Neural cell (in vitro differentiated cells): ENCODE data around the gene CFAP97D1.

Source experiments
- EP300 ChIP-seq: fragments of 450-650 bp; conservative IDR thresholded peaks from 2 replicates; pipeline ENCODE4 v1.6.1; 2014; ENCODE audit warnings: antibody characterized with exemption, mild to moderate bottlenecking, moderate library complexity; ENCODE audit not compliant: poor library complexity, severe bottlenecking
- POLR2AphosphoS5 ChIP-seq: IDR thresholded peaks from 2 replicates; pipeline ENCODE4 v1.6.1; 2012
- REST ChIP-seq: IDR thresholded peaks from 2 replicates; pipeline ENCODE4 v1.6.1; 2012; ENCODE audit warnings: borderline replicate concordance
- TAF1 ChIP-seq: IDR thresholded peaks from 2 replicates; pipeline ENCODE4 v1.6.1; 2012; ENCODE audit warnings: low read depth
- TF ChIP-seq, protein P1 (sequence below): fragments of 450-650 bp; IDR thresholded peaks from 2 replicates; pipeline ENCODE4 v1.5.1; 2014; ENCODE audit warnings: antibody characterized with exemption, mild to moderate bottlenecking, moderate library complexity; ENCODE audit not compliant: poor library complexity, severe bottlenecking

GRCh38 chr17:43814714-43815113, 34.5 kb downstream of the CFAP97D1 start:
- TF ChIP-seq, protein P1, sequence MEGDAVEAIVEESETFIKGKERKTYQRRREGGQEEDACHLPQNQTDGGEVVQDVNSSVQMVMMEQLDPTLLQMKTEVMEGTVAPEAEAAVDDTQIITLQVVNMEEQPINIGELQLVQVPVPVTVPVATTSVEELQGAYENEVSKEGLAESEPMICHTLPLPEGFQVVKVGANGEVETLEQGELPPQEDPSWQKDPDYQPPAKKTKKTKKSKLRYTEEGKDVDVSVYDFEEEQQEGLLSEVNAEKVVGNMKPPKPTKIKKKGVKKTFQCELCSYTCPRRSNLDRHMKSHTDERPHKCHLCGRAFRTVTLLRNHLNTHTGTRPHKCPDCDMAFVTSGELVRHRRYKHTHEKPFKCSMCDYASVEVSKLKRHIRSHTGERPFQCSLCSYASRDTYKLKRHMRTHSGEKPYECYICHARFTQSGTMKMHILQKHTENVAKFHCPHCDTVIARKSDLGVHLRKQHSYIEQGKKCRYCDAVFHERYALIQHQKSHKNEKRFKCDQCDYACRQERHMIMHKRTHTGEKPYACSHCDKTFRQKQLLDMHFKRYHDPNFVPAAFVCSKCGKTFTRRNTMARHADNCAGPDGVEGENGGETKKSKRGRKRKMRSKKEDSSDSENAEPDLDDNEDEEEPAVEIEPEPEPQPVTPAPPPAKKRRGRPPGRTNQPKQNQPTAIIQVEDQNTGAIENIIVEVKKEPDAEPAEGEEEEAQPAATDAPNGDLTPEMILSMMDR = no peak
- TF ChIP-seq POLR2AphosphoS5 (no peak), EP300 (no peak), TAF1 (no peak), REST (no peak)
